ENCODE measurements around the gene SGSM1.

SGSM1 gene

GRCh38 chr22:24875862-24876506 lies 70.0 kb downstream of the SGSM1 start:
- DNase-seq (ENCODE audit: low read depth) = peak; percentile 21
- H3K4me3 ChIP-seq (ENCODE audit: low read length) = no peak overlapping the region
- TF ChIP-seq, protein P1, sequence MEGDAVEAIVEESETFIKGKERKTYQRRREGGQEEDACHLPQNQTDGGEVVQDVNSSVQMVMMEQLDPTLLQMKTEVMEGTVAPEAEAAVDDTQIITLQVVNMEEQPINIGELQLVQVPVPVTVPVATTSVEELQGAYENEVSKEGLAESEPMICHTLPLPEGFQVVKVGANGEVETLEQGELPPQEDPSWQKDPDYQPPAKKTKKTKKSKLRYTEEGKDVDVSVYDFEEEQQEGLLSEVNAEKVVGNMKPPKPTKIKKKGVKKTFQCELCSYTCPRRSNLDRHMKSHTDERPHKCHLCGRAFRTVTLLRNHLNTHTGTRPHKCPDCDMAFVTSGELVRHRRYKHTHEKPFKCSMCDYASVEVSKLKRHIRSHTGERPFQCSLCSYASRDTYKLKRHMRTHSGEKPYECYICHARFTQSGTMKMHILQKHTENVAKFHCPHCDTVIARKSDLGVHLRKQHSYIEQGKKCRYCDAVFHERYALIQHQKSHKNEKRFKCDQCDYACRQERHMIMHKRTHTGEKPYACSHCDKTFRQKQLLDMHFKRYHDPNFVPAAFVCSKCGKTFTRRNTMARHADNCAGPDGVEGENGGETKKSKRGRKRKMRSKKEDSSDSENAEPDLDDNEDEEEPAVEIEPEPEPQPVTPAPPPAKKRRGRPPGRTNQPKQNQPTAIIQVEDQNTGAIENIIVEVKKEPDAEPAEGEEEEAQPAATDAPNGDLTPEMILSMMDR (IDR thresholded peaks at IDR 0.05; ENCODE audit: insufficient read depth, low read depth, low read length, missing control alignments) = no peak

DNA sequence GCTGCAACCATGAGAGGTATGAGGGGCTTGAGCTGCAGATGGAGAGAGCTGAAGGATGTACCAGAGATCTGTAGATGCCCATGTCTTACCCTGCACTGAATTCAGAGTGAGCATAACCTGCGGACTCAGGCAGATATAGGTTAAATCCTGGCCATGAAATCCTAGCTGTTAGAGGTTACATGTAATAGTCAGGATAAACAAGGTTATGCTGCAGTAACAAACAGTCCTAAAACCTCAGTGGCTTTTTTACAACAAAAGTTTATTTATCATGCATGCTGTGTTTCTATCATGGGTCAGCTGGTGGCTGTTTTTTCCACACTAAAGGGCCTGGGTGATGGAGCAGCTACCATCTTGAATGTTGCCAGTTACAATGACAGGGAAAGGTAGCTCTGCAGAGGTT lies 70.7 kb downstream of the SGSM1 start:
- no peak overlapping the region for H3K4me3 ChIP-seq (ENCODE audit: low read length)
- DNase-seq (ENCODE audit: low read depth) = no peak
- TF ChIP-seq, protein P1 (IDR thresholded peaks at IDR 0.05; ENCODE audit: insufficient read depth, low read depth, low read length, missing control alignments) = no peak

DNA sequence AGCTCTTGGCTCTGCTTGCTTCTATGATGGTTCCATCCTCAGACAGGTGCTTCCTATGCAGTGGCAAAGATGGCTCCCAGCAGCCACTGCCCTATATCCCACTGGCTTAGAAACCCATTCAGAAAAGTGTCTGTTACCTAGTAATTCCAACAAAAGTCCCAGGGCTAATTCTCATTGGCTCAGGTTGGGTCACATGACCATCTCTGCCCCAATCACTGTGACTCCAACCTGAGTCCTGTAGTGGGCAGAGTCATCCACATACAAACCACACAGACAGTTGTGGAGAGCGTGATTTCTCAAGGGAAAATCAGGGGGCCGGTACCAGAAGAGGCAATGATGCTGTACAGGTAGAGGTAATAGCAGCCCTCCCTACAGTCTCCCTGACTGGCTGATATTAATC lies 73.0 kb downstream of the SGSM1 start:
- no peak for DNase-seq (ENCODE audit: low read depth)
- TF ChIP-seq, protein P1 (IDR thresholded peaks at IDR 0.05; ENCODE audit: insufficient read depth, low read depth, low read length, missing control alignments) = no peak
- no peak overlapping the region for H3K4me3 ChIP-seq (ENCODE audit: low read length)

GRCh38 chr22:24883432-24883831 lies 77.4 kb downstream of the SGSM1 start:
- H3K4me3 ChIP-seq (ENCODE audit: low read length) = no peak overlapping the region
- TF ChIP-seq, protein P1 (IDR thresholded peaks at IDR 0.05; ENCODE audit: insufficient read depth, low read depth, low read length, missing control alignments) = no peak
- no peak for DNase-seq (ENCODE audit: low read depth)

DNA sequence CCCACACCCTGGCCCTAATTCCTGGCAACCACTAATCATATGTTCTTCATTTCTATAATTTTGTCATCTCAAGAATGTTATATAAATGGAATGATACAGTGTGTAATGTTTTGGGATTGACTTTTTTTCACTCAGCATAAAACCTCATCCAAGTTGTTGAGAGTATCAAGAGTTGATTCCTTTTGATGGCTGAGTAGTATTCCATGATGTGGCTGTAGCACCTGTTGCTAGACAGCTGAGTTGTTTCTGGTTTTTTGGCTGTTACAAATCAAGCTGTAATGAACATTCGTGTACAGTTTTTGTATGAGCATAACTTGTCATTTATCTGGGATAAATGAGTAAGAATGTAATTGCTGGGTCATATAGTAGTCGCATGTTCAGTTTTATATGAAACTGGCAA lies 81.2 kb downstream of the SGSM1 start:
- TF ChIP-seq, protein P1 (IDR thresholded peaks at IDR 0.05; ENCODE audit: insufficient read depth, low read depth, low read length, missing control alignments) = no peak
- H3K4me3 ChIP-seq (ENCODE audit: low read length) = no peak overlapping the region
- no peak for DNase-seq (ENCODE audit: low read depth)

DNA sequence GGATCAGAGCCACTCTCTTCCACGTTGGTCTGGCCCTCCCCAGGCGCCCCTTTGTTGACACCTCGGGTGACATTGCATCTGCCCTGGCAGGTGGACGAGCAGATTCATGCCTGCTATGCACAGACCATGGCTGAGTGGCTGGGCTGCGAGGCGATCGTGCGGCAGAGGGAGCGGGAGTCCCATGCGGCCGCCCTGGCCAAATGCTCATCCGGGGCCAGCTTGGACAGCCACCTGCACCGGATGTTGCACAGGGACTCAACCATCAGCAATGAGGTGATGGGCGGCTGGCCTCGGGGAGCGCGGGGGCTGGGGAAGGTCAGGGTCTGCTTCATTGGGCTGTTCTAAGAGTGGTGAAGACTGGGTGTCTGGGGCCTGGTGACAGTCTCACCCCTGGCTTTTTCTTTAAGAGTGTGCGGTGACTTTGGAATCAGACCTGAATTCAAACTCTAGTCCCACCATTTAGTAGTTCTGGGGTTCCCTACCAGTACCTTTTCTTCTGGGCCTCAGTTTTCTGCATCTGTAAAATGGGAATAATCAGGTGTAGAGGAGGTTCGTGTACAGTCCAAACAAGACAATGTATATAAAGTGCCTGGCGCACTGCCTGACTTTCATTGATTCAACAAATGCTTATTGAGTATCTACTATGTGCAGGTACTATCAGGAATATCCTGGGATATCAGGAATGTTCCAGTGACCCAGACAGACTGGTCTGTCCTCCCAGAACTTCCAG lies 87.5 kb downstream of the SGSM1 start:
- TF ChIP-seq, protein P1 (IDR thresholded peaks at IDR 0.05; ENCODE audit: insufficient read depth, low read depth, low read length, missing control alignments) = no peak
- DNase-seq (ENCODE audit: low read depth) = no peak
- H3K4me3 ChIP-seq (ENCODE audit: low read length) = no peak overlapping the region
